H1 (cell line): ENCODE results near the gene VCP. TPM values are rescaled to one million over a fixed set of nuclear protein-coding genes. Genes with fewer than 3 reads are reported as not detected.

ENCODE experiments used
- CTCF ChIA-PET: fragments of 300-600 bp; sonication (Branson Sonifier 250); formaldehyde crosslinking; loops from one replicate; lab custom pipeline; 2021; ENCODE audit not compliant: partially characterized antibody; lab: Charles Lee
- POLR2A ChIA-PET: fragments of 300-600 bp; sonication (Branson Sonifier 250); formaldehyde crosslinking; loops from one replicate; lab custom pipeline; 2021; ENCODE audit warnings: inconsistent platforms; ENCODE audit not compliant: partially characterized antibody; lab: Charles Lee
- DNase-seq, 2 experiments: peaks; one replicate each; pipeline versions ENCODE4 v3.0.0 to v3.0.0-alpha.2; 2010 to 2022; ENCODE audit warnings: low spot score in 2 of 2, low read depth in 1 of 2, mixed read lengths in 1 of 2
- FAIRE-seq: peaks from 2 replicates; lab custom pipeline; 2011; peaks lifted over from hg19 to GRCh38; lab: Jason Lieb, UNC
- H2AFZ ChIP-seq: 2 replicates; pipeline ENCODE4 v1.8.1; 2012; ENCODE audit warnings: low read length, inconsistent platforms
- H2AK5ac ChIP-seq: 2 replicates; pipeline ENCODE4 v1.6.1; 2013; ENCODE audit warnings: low read depth, low read length
- H2BK120ac ChIP-seq: replicated peaks from 2 replicates; pipeline ENCODE3; 2013; ENCODE audit warnings: low read depth, low read length, inconsistent platforms
- H2BK12ac ChIP-seq: 2 replicates; pipeline ENCODE4 v1.6.1; 2013; ENCODE audit warnings: low read depth, low read length
- H2BK15ac ChIP-seq: 2 replicates; pipeline ENCODE4 v1.6.1; 2013; ENCODE audit warnings: low read length
- H2BK20ac ChIP-seq: 2 replicates; pipeline ENCODE4 v1.6.1; 2013; ENCODE audit warnings: low read length
- H2BK5ac ChIP-seq: 2 replicates; pipeline ENCODE4 v1.6.1; 2013; ENCODE audit warnings: low read depth, low read length
- H3K14ac ChIP-seq: 2 replicates; pipeline ENCODE4 v1.6.1; 2013; ENCODE audit warnings: inconsistent platforms; ENCODE audit not compliant: insufficient read length
- H3K18ac ChIP-seq: 2 replicates; pipeline ENCODE4 v1.6.1; 2013; ENCODE audit warnings: low read length; ENCODE audit errors: extremely low read depth
- H3K23ac ChIP-seq: 2 replicates; pipeline ENCODE4 v1.6.1; 2013; ENCODE audit warnings: inconsistent platforms; ENCODE audit not compliant: insufficient read length
- H3K23me2 ChIP-seq: 2 replicates; pipeline ENCODE4 v1.6.1; 2013; ENCODE audit warnings: low read depth, low read length
- H3K27ac ChIP-seq: 2 replicates; pipeline ENCODE4 v1.6.1; 2011; ENCODE audit warnings: low read depth, low read length, inconsistent platforms
- H3K27me3 ChIP-seq, 4 experiments: replicated peaks in 1 of 4; 1 replicate in 1 of 4; 2 replicates in 3 of 4; pipeline versions ENCODE4 v1.6.1 to v1.8.1; 2011 to 2013; ENCODE audit warnings: low read length in 3 of 4, mild to moderate bottlenecking in 3 of 4, inconsistent platforms in 2 of 4, mixed read lengths in 2 of 4, moderate library complexity in 1 of 4; ENCODE audit not compliant: control insufficient read depth in 3 of 4, insufficient read depth in 3 of 4; ENCODE audit errors: extremely low read depth in 1 of 4
- H3K36me3 ChIP-seq, 4 experiments: 2 replicates each; pipeline versions ENCODE4 v1.6.1 to v1.8.1; 2011 to 2013; ENCODE audit warnings: mild to moderate bottlenecking in 4 of 4, low read length in 3 of 4, moderate library complexity in 2 of 4, control low read depth in 1 of 4, inconsistent platforms in 1 of 4; ENCODE audit not compliant: insufficient read depth in 4 of 4, control insufficient read depth in 2 of 4
- H3K4ac ChIP-seq: replicated peaks from 2 replicates; pipeline ENCODE3; 2013; ENCODE audit warnings: low read length, low read depth, mixed read lengths, inconsistent platforms; ENCODE audit not compliant: insufficient read length
- H3K4me1 ChIP-seq, 4 experiments: replicated peaks in 1 of 4; 1 replicate in 1 of 4; 2 replicates in 3 of 4; pipeline versions ENCODE4 v1.6.1 to v1.8.1; 2011 to 2013; ENCODE audit warnings: low read length in 3 of 4, inconsistent platforms in 2 of 4, mixed read lengths in 1 of 4; ENCODE audit not compliant: insufficient read depth in 4 of 4, control insufficient read depth in 3 of 4
- H3K4me2 ChIP-seq, 2 experiments: 2 replicates each; pipeline versions ENCODE4 v1.6.1 to v1.8.1; 2011 to 2013; ENCODE audit warnings: low read depth in 2 of 2, low read length in 2 of 2, control low read depth in 1 of 2, inconsistent platforms in 1 of 2, mild to moderate bottlenecking in 1 of 2; ENCODE audit not compliant: insufficient read depth in 1 of 2
- H3K4me3 ChIP-seq, 4 experiments: fragments of 200-600, 300-600 bp in 1 of 4; sonication (generic), shearing (Covaris generic), sonication (Bioruptor Twin) in 1 of 4; 2 replicates each; pipeline versions ENCODE4 v1.5.1 to v1.8.1; 2011 to 2016; ENCODE audit warnings: low read length in 4 of 4, low read depth in 3 of 4, control low read depth in 2 of 4, inconsistent platforms in 2 of 4, mild to moderate bottlenecking in 2 of 4, mixed read lengths in 1 of 4, moderate library complexity in 1 of 4; ENCODE audit not compliant: insufficient read depth in 2 of 4; ENCODE audit errors: extremely low read depth in 1 of 4
- H3K56ac ChIP-seq: replicated peaks from 2 replicates; pipeline ENCODE3; 2013; ENCODE audit warnings: low read depth, mild to moderate bottlenecking, mixed read lengths, low read length, inconsistent platforms; ENCODE audit not compliant: insufficient read length
- H3K79me1 ChIP-seq: 2 replicates; pipeline ENCODE4 v1.6.1; 2013; ENCODE audit warnings: low read depth, low read length, control low read depth
- H3K79me2 ChIP-seq, 2 experiments: 2 replicates each; pipeline versions ENCODE4 v1.6.1 to v1.8.1; 2012 to 2013; ENCODE audit warnings: low read length in 2 of 2, mild to moderate bottlenecking in 2 of 2, inconsistent platforms in 1 of 2; ENCODE audit not compliant: insufficient read depth in 2 of 2, control insufficient read depth in 1 of 2
- H3K9ac ChIP-seq, 4 experiments: replicated peaks in 1 of 4; 1 replicate in 1 of 4; 2 replicates in 3 of 4; pipeline versions ENCODE4 v1.6.1 to v1.8.1; 2011 to 2013; ENCODE audit warnings: low read depth in 3 of 4, low read length in 3 of 4, control low read depth in 2 of 4, mild to moderate bottlenecking in 2 of 4, moderate library complexity in 2 of 4, inconsistent platforms in 1 of 4; ENCODE audit errors: extremely low read depth in 1 of 4
- H3K9me3 ChIP-seq, 2 experiments: 2 replicates each; pipeline versions ENCODE4 v1.6.1 to v1.8.1; 2012 to 2013; ENCODE audit warnings: mild to moderate bottlenecking in 2 of 2, moderate library complexity in 2 of 2, control low read depth in 1 of 2, inconsistent platforms in 1 of 2, low read depth in 1 of 2, low read length in 1 of 2, mixed read lengths in 1 of 2; ENCODE audit not compliant: insufficient read depth in 2 of 2
- H4K20me1 ChIP-seq, 2 experiments: replicated peaks in 1 of 2; 2 replicates each; pipeline versions ENCODE3 to v1.8.1; 2011 to 2013; ENCODE audit warnings: inconsistent platforms in 2 of 2, low read length in 2 of 2, mild to moderate bottlenecking in 1 of 2; ENCODE audit not compliant: insufficient read depth in 2 of 2, control insufficient read depth in 1 of 2
- H4K5ac ChIP-seq: 2 replicates; pipeline ENCODE4 v1.6.1; 2013; ENCODE audit warnings: low read length, low read depth, mixed read lengths, inconsistent platforms; ENCODE audit not compliant: insufficient read length
- H4K8ac ChIP-seq: 2 replicates; pipeline ENCODE4 v1.8.0; 2013; ENCODE audit warnings: mild to moderate bottlenecking, moderate library complexity, low read length, inconsistent platforms; ENCODE audit not compliant: insufficient read depth; ENCODE audit errors: extremely low read depth
- H4K91ac ChIP-seq: replicated peaks from 2 replicates; pipeline ENCODE3; 2013; ENCODE audit warnings: low read length, mixed read lengths, inconsistent platforms; ENCODE audit not compliant: insufficient read length
- ASH2L ChIP-seq: fragments of 200-600, 300-600 bp; sonication (generic); IDR thresholded peaks from one replicate; pipeline ENCODE4 v1.7.1; 2017; ENCODE audit warnings: low read length
- ATF3 ChIP-seq: IDR thresholded peaks from 2 replicates; pipeline ENCODE4 v1.6.1; 2011; ENCODE audit warnings: low read depth, mild to moderate bottlenecking, low read length; ENCODE audit not compliant: insufficient read depth
- CBX8 ChIP-seq: fragments of 300-800, 300-1000 bp; sonication (generic); IDR thresholded peaks from 2 replicates; pipeline ENCODE4 v1.7.1; 2016; ENCODE audit warnings: low read depth, low read length, borderline replicate concordance
- E2F6 ChIP-seq: IDR thresholded peaks from 2 replicates; pipeline ENCODE4 v1.6.1; 2012; ENCODE audit warnings: inconsistent platforms
- EZH2 ChIP-seq: fragments of 200-600 bp; sonication (generic); IDR thresholded peaks from 2 replicates; pipeline ENCODE4 v1.7.1; 2012; ENCODE audit warnings: low read depth, mild to moderate bottlenecking, moderate library complexity, low read length, inconsistent platforms; ENCODE audit not compliant: severe bottlenecking
- GTF2F1 ChIP-seq: IDR thresholded peaks from 2 replicates; pipeline ENCODE4 v1.6.1; 2012; ENCODE audit warnings: low read depth, low read length, improper control_type of control experiment, borderline replicate concordance
- POLR2AphosphoS5 ChIP-seq: IDR thresholded peaks from 2 replicates; pipeline ENCODE4 v1.6.1; 2011; ENCODE audit warnings: low read depth, low read length
- RAD21 ChIP-seq, 2 experiments: IDR thresholded peaks in 1 of 2; conservative IDR thresholded peaks in 1 of 2; 2 replicates each; pipeline ENCODE4 v1.6.1; 2011; ENCODE audit warnings: low read depth in 2 of 2, low read length in 2 of 2, improper control_type of control experiment in 1 of 2, inconsistent platforms in 1 of 2, mild to moderate bottlenecking in 1 of 2, moderate library complexity in 1 of 2
- RNF2 ChIP-seq: fragments of 200-900, 300-1000 bp; sonication (generic); IDR thresholded peaks from 2 replicates; pipeline ENCODE4 v1.7.1; 2016; ENCODE audit warnings: borderline replicate concordance, low read depth, mild to moderate bottlenecking, antibody characterized with exemption, low read length; ENCODE audit not compliant: poor library complexity, severe bottlenecking; ENCODE audit errors: missing control alignments
- RXRA ChIP-seq: IDR thresholded peaks from 2 replicates; pipeline ENCODE4 v1.6.1; 2011; ENCODE audit warnings: low read depth, mild to moderate bottlenecking, low read length, moderate library complexity; ENCODE audit not compliant: insufficient read depth
- SRF ChIP-seq: IDR thresholded peaks from 2 replicates; pipeline ENCODE4 v1.6.1; 2011; ENCODE audit warnings: mild to moderate bottlenecking, low read depth, low read length, moderate library complexity
- YY1 ChIP-seq: IDR thresholded peaks from 2 replicates; pipeline ENCODE4 v1.6.1; 2011; ENCODE audit warnings: low read depth, mild to moderate bottlenecking, low read length
- whole genome bisulfite sequencing, 2 experiments: shearing (Covaris generic) in 1 of 2; methylation state at CpG; one replicate each; pipeline versions ENCODE4 v1.1.6 to v1.1.7; 2013 to 2015; ENCODE audit warnings: low lambda C conversion rate in 2 of 2, mixed read lengths in 2 of 2, inconsistent platforms in 1 of 2, low coverage in 1 of 2, missing lambda C conversion rate in 1 of 2; ENCODE audit not compliant: insufficient replicate concordance in 2 of 2, insufficient coverage in 1 of 2, insufficient read length in 1 of 2; ENCODE audit errors: extremely low coverage in 1 of 2, missing lambda C conversion rate in 1 of 2; 5-methylcytosine and 5-hydroxymethylcytosine counted together
- polyA plus RNA-seq, 7 experiments: library from polyadenylated mRNA; depleted of rRNA in 3 of 7; stranded (reverse) in 5 of 7; unstranded in 2 of 7; fragments of >200 nt in 5 of 7; fragments of 200-250 nt in 2 of 7; gene quantifications; 1 replicate in 5 of 7; 2 replicates in 1 of 7; 4 replicates in 1 of 7; pipeline versions ENCODE4 v1.2.1 to v1.2.3, GENCODE V29; 2011 to 2013; ENCODE audit warnings: missing spikeins in 2 of 7, mixed read lengths in 2 of 7
- total RNA-seq: library from RNA; stranded (reverse); fragmentation: NEBNext Ultra II Directional; extraction: Animal tissue kit (Norgen Biotek cat#: 25700); gene quantifications from 2 replicates; pipeline ENCODE4 v1.2.1, GENCODE V29; 2021

The VCP gene
- total and polyA plus RNA-seq, 2 of the 8 experiments (the other 6 are each of a cell fraction or from before 2014, with no cell fraction given), result 173 to 375 TPM

- no peak overlapping the region for H4K5ac ChIP-seq
- no peak overlapping the region for H3K14ac ChIP-seq
- no peak overlapping the region for H4K91ac ChIP-seq
- TF ChIP-seq E2F6, result no peak
- TF ChIP-seq RAD21 (IDR thresholded peaks at IDR 0.05 in 1 of 2, conservative IDR thresholded peaks at IDR 0.05 in 1 of 2; ENCODE audit: low read depth in 2 of 2, low read length in 2 of 2), result no peak
- TF ChIP-seq EZH2, result no peak
- no peak for TF ChIP-seq CBX8
- no peak for TF ChIP-seq SRF
- no peak for TF ChIP-seq RXRA
- no peak for TF ChIP-seq ASH2L
- TF ChIP-seq RNF2, result no peak
- TF ChIP-seq YY1, result no peak
- no peak for TF ChIP-seq GTF2F1
- no peak for TF ChIP-seq POLR2AphosphoS5
- TF ChIP-seq ATF3, result no peak
These were observed 17.0 kb upstream of the VCP start for GRCh38 chr9:35089434-35089833.

More at GRCh38 chr9:35089434-35089833, 17.0 kb upstream of the VCP start:
- H3K36me3 ChIP-seq, result peaks cover 7 to 29% (median 22%) of the 10 kb centered on the region in 4 experiments; a peak in 7 of 8 replicates
- no peak overlapping the region for H2AFZ ChIP-seq
- no peak overlapping the region for H3K27ac ChIP-seq
- no peaks in the 10 kb centered on the region for H3K4me1 ChIP-seq
- H4K20me1 ChIP-seq, result no peaks in the 10 kb centered on the region
- H3K4me3 ChIP-seq, result no peak overlapping the region
- no peak overlapping the region for H2BK120ac ChIP-seq
- H2BK12ac ChIP-seq, result no peak overlapping the region
- no peak overlapping the region for H3K4ac ChIP-seq
- H3K23me2 ChIP-seq, result 0 out of 2 replicates have a peak, but pooled peaks cover 2% of the 10 kb centered on the region
- ChIA-PET CTCF (no interaction called here), POLR2A (interaction anchor here (0.9 to 3.5 kb wide), 2 partner anchors 9 to 13 kb away, joined by 3 to 22 read pairs; partner anchors contain the start of gene STOML2)
- H4K8ac ChIP-seq, result no peak overlapping the region
- no peak overlapping the region for H3K4me2 ChIP-seq
- no peak overlapping the region for H3K9ac ChIP-seq
- no peaks in the 10 kb centered on the region for H3K79me2 ChIP-seq
- 86% methylated on average over 2 of the region's 2 CpGs; no CpG with 5 or more reads in 1 of the 2 experiments for WGBS, 2 experiments
- no peaks in the 10 kb centered on the region; the same call in 1 of the 2 replicates for H3K79me1 ChIP-seq
- H2BK5ac ChIP-seq, result no peak overlapping the region
- no peak for DNase-seq
- no peak overlapping the region for H2BK15ac ChIP-seq
- no peaks in the 10 kb centered on the region for H3K9me3 ChIP-seq
- H3K27me3 ChIP-seq, result no peaks in the 10 kb centered on the region
- H2AK5ac ChIP-seq, result no peak overlapping the region
- no peak for FAIRE-seq
- no peak overlapping the region for H3K23ac ChIP-seq
- H3K56ac ChIP-seq, result no peak overlapping the region
- no peak overlapping the region for H2BK20ac ChIP-seq
- H3K18ac ChIP-seq, result no peak overlapping the region
